GM10248 (cell line): ENCODE measurements around the gene ARHGAP5.
"Not testable (repeated sequence)": the region's sequence is repeated elsewhere in the genome, so short reads cannot be mapped to it uniquely, and the experiment has no call there.

Source experiments
- CTCF ChIA-PET: fragments of 300-600 bp; sonication (Branson Sonifier 250); formaldehyde crosslinking; extraction: SDS; loops from one replicate; lab custom pipeline; 2021; ENCODE audit warnings: antibody characterized with exemption; lab: Yijun Ruan, JAX
- POLR2A ChIA-PET: fragments of 350-650 bp; sonication (Branson Sonifier 250); formaldehyde crosslinking; extraction: SDS; loops from one replicate; lab custom pipeline; 2020; ENCODE audit warnings: antibody characterized with exemption; lab: Yijun Ruan, JAX
- DNase-seq: peaks from one replicate; pipeline ENCODE4 v3.0.0; 2012; ENCODE audit errors: extremely low spot score
- TF ChIP-seq, protein P1 (sequence below): IDR thresholded peaks from 2 replicates; pipeline ENCODE4 v1.5.1; 2012; ENCODE audit warnings: mild to moderate bottlenecking, low read depth; ENCODE audit errors: extremely low read depth, missing control alignments, control extremely low read depth

Gene ARHGAP5

DNA sequence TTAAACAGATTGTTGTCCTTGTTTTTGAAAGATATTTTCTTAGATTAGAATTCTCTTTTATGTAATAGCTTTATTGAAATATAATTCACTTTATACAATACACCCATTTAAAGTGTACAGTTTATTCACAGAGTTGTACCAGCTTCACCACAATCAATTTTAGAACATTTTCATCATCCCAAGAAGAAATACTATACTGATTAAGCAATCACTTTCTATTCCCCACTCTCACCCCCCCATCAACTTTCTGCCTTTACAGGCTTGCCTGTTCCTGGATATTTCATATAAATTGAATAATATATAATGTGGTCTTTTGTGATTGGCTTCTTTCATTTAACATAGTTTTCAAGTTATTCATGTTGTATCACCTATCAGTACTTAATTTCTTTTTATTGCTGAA, 44.4 kb downstream of the ARHGAP5 start:
- ChIA-PET POLR2A (no interaction called here), CTCF (no interaction called here)
- TF ChIP-seq, protein P1, sequence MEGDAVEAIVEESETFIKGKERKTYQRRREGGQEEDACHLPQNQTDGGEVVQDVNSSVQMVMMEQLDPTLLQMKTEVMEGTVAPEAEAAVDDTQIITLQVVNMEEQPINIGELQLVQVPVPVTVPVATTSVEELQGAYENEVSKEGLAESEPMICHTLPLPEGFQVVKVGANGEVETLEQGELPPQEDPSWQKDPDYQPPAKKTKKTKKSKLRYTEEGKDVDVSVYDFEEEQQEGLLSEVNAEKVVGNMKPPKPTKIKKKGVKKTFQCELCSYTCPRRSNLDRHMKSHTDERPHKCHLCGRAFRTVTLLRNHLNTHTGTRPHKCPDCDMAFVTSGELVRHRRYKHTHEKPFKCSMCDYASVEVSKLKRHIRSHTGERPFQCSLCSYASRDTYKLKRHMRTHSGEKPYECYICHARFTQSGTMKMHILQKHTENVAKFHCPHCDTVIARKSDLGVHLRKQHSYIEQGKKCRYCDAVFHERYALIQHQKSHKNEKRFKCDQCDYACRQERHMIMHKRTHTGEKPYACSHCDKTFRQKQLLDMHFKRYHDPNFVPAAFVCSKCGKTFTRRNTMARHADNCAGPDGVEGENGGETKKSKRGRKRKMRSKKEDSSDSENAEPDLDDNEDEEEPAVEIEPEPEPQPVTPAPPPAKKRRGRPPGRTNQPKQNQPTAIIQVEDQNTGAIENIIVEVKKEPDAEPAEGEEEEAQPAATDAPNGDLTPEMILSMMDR: no peak
- DNase-seq: no peak

DNA sequence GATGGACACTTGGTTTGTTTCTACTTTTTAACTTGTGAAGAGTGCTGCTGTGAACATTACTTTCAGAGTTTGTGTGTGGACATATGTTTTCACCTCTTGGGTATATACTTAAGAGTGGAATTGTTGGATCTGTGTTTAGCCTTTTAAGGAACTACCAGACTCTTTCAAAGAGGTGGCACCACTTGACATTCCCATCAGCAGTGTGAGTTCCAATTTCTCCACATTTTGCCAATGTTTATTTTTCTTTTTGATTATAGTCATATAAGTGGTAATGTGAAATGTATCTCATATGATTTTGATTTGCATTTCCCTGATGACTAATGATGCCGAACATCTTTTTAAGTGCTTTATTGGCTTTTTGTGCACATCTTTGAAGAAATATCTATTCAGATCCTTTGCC, 44.8 kb downstream of the ARHGAP5 start:
- CTCF ChIA-PET: no interaction called here

DNA sequence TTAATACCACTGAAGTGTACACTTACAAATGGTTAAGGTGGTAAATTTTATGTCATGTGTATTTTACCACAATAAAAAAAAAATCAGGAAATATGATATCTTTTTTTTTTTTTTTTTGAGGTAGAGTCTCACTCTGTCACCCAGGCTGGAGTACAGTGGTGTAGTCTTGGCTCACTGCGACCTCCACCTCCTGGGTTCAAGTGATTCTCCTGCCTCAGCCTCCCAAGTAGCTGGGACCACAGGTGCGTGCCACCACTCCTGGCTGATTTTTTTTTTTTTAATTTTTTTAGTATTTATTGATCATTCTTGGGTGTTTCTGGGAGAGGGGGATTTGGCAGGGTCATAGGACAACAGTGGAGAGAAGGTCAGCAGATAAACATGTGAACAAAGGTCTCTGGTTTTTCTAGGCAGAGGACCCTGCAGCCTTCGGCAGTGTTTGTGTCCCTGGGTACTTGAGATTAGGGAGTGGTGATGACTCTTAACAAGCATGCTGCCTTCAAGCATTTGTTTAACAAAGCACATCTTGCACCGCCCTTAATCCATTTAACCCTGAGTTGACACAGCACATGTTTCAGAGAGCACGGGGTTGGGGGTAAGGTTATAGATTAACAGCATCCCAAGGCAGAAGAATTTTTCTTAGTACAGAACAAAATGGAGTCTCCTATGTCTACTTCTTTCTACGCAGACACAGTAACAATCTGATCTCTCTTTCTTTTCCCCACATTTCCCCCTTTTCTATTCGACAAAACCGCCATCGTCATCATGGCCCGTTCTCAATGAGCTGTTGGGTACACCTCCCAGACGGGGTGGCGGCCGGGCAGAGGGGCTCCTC, 50.0 kb downstream of the ARHGAP5 start:
- CTCF ChIA-PET, DNase-seq, POLR2A ChIA-PET: not testable (repeated sequence)

More for the DNA sequence above, 44.8 kb downstream of the ARHGAP5 start:
- DNase-seq: no peak
- POLR2A ChIA-PET: no interaction called here
- TF ChIP-seq, protein P1: no peak

DNA sequence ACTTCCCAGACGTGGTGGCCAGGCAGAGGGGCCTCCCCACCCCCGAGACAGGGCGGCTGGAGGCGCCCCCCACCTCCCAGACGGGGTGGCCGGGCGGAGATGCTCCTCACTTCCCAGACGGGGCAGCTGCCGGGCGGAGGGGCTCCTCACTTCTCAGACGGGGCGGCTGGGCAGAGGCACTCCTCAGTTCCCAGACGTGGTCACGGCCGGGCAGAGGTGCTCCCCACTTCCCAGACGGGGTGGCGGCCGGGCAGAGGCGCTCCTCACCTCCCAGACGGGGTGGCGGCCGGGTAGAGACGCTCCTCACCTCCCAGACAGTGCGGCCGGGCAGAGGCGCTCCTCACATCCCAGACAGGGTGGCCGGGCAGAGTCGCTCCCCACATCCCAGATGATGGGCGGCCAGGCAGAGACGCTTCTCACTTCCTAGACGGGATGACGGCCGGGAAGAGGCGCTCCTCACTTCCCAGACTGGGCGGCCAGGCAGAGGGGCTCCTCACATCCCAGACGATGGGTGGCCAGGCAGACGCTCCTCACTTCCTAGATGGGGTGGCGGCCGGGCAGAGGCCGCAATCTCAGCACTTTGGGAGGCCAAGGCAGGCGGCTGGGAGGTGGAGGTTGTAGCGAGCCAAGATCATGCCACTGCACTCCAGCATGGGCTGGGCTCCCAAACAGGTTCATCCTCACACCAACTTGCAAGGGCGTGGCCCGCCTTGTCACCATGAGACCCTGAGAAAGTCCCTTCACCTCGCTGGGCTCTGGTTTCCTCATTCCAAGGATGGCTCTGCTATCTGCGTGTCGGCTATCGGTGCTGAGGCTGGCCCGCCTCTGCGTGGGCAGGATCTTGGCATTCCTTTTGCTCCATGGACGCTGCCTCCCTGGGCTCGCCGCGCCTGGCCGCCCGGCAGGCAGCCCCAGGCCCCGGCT, 50.9 kb downstream of the ARHGAP5 start:
- CTCF ChIA-PET, DNase-seq, POLR2A ChIA-PET: not testable (repeated sequence)

DNA sequence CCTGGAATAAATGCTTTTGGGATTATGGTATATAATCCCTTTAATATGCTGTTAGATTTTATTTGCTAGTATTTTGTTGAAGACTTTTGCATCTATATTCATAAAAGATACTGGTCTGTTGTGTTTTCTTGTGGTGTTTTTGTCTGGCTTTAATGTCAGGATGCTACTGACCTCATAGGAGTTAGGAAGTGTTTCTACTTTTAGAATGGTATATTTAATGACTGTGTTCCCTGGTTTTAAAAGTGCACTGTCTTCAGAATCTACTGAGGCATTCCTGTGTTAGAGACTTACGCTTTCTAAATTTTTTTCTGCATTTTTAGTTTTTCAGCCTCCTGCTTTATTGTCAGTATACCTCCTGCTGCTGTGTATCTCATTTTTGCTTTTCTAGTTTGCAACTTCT, 51.6 kb downstream of the ARHGAP5 start:
- DNase-seq: no peak
- POLR2A ChIA-PET: no interaction called here
- TF ChIP-seq, protein P1: no peak
- CTCF ChIA-PET: no interaction called here

DNA sequence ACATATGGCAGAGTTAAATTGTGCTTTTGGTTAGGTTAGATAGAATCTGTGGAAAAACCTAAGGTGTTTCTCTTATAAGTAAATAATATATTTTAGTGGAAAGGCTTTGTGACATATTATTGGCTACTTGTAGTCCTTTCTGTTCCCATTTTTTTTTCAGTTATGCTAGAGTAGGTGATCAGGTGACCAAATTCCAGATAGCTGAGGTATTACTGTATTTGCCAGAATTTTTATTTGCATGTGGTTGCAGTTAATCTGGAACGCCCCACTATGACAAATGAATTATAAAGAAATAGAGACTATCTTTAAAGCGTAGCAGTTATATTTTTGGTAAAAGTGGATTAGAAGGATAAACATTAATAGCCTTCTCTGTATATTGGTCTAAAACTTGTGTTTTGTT, 52.0 kb downstream of the ARHGAP5 start:
- POLR2A ChIA-PET: no interaction called here
- CTCF ChIA-PET: no interaction called here
- no peak for DNase-seq
- TF ChIP-seq, protein P1: no peak

DNA sequence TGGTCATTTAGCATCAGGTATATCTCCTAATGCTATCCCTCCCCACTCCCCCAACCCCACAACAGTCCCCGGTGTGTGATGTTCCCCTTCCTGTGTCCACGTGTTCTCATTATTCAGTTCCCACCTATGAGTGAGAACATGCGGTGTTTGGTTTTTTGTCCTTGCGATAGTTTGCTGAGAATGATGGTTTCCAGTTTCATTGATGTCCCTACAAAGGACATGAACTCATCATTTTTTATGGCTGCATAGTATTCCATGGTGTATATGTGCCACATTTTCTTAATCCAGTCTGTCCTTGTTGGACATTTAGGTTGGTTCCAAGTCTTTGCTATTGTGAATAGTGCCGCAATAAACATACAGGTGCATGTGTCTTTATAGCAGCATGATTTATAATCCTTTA, 54.6 kb downstream of the ARHGAP5 start:
- CTCF ChIA-PET, DNase-seq: not testable (repeated sequence)

More for the DNA sequence above, 54.6 kb downstream of the ARHGAP5 start:
- POLR2A ChIA-PET: not testable (repeated sequence)
